ENCODE data around the gene TMEM39B.

GRCh38 chr1:32111789-32112188, 39.0 kb downstream of the TMEM39B start:
- TF ChIP-seq, protein P1, sequence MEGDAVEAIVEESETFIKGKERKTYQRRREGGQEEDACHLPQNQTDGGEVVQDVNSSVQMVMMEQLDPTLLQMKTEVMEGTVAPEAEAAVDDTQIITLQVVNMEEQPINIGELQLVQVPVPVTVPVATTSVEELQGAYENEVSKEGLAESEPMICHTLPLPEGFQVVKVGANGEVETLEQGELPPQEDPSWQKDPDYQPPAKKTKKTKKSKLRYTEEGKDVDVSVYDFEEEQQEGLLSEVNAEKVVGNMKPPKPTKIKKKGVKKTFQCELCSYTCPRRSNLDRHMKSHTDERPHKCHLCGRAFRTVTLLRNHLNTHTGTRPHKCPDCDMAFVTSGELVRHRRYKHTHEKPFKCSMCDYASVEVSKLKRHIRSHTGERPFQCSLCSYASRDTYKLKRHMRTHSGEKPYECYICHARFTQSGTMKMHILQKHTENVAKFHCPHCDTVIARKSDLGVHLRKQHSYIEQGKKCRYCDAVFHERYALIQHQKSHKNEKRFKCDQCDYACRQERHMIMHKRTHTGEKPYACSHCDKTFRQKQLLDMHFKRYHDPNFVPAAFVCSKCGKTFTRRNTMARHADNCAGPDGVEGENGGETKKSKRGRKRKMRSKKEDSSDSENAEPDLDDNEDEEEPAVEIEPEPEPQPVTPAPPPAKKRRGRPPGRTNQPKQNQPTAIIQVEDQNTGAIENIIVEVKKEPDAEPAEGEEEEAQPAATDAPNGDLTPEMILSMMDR (conservative IDR thresholded peaks at IDR 0.05; ENCODE audit: low read depth in 2 of 2) = no peak
- TF ChIP-seq, protein P2, sequence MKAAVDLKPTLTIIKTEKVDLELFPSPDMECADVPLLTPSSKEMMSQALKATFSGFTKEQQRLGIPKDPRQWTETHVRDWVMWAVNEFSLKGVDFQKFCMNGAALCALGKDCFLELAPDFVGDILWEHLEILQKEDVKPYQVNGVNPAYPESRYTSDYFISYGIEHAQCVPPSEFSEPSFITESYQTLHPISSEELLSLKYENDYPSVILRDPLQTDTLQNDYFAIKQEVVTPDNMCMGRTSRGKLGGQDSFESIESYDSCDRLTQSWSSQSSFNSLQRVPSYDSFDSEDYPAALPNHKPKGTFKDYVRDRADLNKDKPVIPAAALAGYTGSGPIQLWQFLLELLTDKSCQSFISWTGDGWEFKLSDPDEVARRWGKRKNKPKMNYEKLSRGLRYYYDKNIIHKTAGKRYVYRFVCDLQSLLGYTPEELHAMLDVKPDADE (IDR thresholded peaks at IDR 0.05) = no peak
- no peak for TF ChIP-seq EZH2 (IDR thresholded peaks at IDR 0.05; ENCODE audit: low read depth, unreplicated experiment)
- TF ChIP-seq, protein P3, sequence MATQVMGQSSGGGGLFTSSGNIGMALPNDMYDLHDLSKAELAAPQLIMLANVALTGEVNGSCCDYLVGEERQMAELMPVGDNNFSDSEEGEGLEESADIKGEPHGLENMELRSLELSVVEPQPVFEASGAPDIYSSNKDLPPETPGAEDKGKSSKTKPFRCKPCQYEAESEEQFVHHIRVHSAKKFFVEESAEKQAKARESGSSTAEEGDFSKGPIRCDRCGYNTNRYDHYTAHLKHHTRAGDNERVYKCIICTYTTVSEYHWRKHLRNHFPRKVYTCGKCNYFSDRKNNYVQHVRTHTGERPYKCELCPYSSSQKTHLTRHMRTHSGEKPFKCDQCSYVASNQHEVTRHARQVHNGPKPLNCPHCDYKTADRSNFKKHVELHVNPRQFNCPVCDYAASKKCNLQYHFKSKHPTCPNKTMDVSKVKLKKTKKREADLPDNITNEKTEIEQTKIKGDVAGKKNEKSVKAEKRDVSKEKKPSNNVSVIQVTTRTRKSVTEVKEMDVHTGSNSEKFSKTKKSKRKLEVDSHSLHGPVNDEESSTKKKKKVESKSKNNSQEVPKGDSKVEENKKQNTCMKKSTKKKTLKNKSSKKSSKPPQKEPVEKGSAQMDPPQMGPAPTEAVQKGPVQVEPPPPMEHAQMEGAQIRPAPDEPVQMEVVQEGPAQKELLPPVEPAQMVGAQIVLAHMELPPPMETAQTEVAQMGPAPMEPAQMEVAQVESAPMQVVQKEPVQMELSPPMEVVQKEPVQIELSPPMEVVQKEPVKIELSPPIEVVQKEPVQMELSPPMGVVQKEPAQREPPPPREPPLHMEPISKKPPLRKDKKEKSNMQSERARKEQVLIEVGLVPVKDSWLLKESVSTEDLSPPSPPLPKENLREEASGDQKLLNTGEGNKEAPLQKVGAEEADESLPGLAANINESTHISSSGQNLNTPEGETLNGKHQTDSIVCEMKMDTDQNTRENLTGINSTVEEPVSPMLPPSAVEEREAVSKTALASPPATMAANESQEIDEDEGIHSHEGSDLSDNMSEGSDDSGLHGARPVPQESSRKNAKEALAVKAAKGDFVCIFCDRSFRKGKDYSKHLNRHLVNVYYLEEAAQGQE (IDR thresholded peaks at IDR 0.05; ENCODE audit: unreplicated experiment) = no peak
- no peak for TF ChIP-seq ZNF331 (CRISPR knock-in tag; IDR thresholded peaks at IDR 0.05; ENCODE audit: low read depth)
- TF ChIP-seq EZH2phosphoT487 (IDR thresholded peaks at IDR 0.05; ENCODE audit: unreplicated experiment) = no peak
- TF ChIP-seq POLR2AphosphoS5 (IDR thresholded peaks at IDR 0.05; ENCODE audit: low read depth) = no peak
- no peak for TF ChIP-seq CREB1 (CRISPR knock-in tag; IDR thresholded peaks at IDR 0.05; ENCODE audit: low read depth)
- TF ChIP-seq NANOG (IDR thresholded peaks at IDR 0.05; ENCODE audit: borderline replicate concordance) = no peak
- TF ChIP-seq JUNB (IDR thresholded peaks at IDR 0.05; ENCODE audit: unreplicated experiment) = no peak
- no peak for TF ChIP-seq ZNF462 (CRISPR knock-in tag; IDR thresholded peaks at IDR 0.05)
- TF ChIP-seq ZNF114 (CRISPR knock-in tag; IDR thresholded peaks at IDR 0.05) = no peak

Measured in GM23338 (cell line).